Endothelial cell (in vitro differentiated cells): ENCODE results near the gene CLDN4. TPM values are rescaled to one million over a fixed set of nuclear protein-coding genes. Genes with fewer than 3 reads are reported as not detected.
"Not testable (repeated sequence)": the region's sequence is repeated elsewhere in the genome, so short reads cannot be mapped to it uniquely, and the experiment has no call there.

Experiments
- DNase-seq: peaks from one replicate; pipeline ENCODE4 v3.0.0; 2021; ENCODE audit warnings: low spot score
- H3K27ac Mint-ChIP-seq: one replicate; pipeline ENCODE4 v1.8.0; 2021; ENCODE audit warnings: mixed read lengths, inconsistent platforms; ENCODE audit not compliant: unreplicated experiment
- H3K27me3 Mint-ChIP-seq: one replicate; pipeline ENCODE4 v1.8.0; 2021; ENCODE audit warnings: mild to moderate bottlenecking, moderate library complexity, mixed read lengths, inconsistent platforms; ENCODE audit not compliant: unreplicated experiment
- H3K36me3 Mint-ChIP-seq: one replicate; pipeline ENCODE4 v1.8.0; 2021; ENCODE audit warnings: mild to moderate bottlenecking, low read depth, mixed read lengths, inconsistent platforms; ENCODE audit not compliant: unreplicated experiment
- H3K4me1 Mint-ChIP-seq: one replicate; pipeline ENCODE4 v1.8.0; 2021; ENCODE audit warnings: mild to moderate bottlenecking, mixed read lengths, inconsistent platforms; ENCODE audit not compliant: unreplicated experiment
- H3K4me3 Mint-ChIP-seq: one replicate; pipeline ENCODE4 v1.8.0; 2021; ENCODE audit warnings: mild to moderate bottlenecking, mixed read lengths, inconsistent platforms; ENCODE audit not compliant: unreplicated experiment
- H3K9me3 Mint-ChIP-seq: one replicate; pipeline ENCODE4 v1.8.0; 2021; ENCODE audit warnings: mixed read lengths, inconsistent platforms; ENCODE audit not compliant: unreplicated experiment
- long read RNA-seq: library from polyadenylated mRNA; unstranded; transcript quantifications from one replicate; pipeline ENCODE4 v2.0.0, GENCODE V29; 2020; ENCODE audit not compliant: unreplicated experiment
- total RNA-seq: library from RNA; stranded (reverse); fragmentation: NEBNext Ultra II Directional; extraction: Animal tissue kit (Norgen Biotek cat#: 25700); gene quantifications from one replicate; pipeline ENCODE4 v1.2.1, GENCODE V29; 2021; ENCODE audit not compliant: unreplicated experiment
- TF ChIP-seq, protein P1 (sequence below): fragments of 200-600 bp; sonication (generic); IDR thresholded peaks from one replicate; pipeline ENCODE4 v1.5.0; 2021; ENCODE audit warnings: antibody characterized with exemption; ENCODE audit not compliant: unreplicated experiment

Gene CLDN4, protein sequence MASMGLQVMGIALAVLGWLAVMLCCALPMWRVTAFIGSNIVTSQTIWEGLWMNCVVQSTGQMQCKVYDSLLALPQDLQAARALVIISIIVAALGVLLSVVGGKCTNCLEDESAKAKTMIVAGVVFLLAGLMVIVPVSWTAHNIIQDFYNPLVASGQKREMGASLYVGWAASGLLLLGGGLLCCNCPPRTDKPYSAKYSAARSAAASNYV
- total RNA-seq: 1.6 TPM
- long read RNA-seq: 0 reads

DNA sequence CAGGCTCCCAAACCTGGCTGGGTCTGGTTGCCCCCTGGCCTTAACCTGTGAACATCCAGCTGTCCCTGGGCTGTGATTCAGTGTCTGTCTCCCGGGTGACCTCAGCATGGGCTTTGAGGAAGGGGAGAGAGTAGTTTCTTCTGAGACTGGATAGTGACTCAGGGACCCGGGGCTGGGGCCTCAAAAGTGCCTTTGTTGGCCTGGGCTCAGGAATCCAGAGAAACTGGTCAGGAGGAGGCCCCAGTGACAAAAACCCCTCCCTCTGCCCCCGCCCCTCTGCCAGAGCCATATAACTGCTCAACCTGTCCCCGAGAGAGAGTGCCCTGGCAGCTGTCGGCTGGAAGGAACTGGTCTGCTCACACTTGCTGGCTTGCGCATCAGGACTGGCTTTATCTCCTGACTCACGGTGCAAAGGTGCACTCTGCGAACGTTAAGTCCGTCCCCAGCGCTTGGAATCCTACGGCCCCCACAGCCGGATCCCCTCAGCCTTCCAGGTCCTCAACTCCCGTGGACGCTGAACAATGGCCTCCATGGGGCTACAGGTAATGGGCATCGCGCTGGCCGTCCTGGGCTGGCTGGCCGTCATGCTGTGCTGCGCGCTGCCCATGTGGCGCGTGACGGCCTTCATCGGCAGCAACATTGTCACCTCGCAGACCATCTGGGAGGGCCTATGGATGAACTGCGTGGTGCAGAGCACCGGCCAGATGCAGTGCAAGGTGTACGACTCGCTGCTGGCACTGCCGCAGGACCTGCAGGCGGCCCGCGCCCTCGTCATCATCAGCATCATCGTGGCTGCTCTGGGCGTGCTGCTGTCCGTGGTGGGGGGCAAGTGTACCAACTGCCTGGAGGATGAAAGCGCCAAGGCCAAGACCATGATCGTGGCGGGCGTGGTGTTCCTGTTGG is at the start of gene CLDN4:
Gene CLDN4, plus strand, starts transcription at position 316 of the 903 bp plus-strand sequence. Its CDS starts 206 bp downstream, at position 522.
- H3K27me3 Mint-ChIP-seq: peaks cover 14% of the 10 kb centered on the region
- H3K4me1 Mint-ChIP-seq: peaks cover 22% of the 10 kb centered on the region
- no peaks in the 10 kb centered on the region for H3K9me3 Mint-ChIP-seq
- no peak within 1 kb of the TSS for H3K4me3 Mint-ChIP-seq
- DNase-seq: no peak
- no peak within 1 kb of the TSS for H3K27ac Mint-ChIP-seq
- no peaks in the 10 kb centered on the region for H3K36me3 Mint-ChIP-seq
- TF ChIP-seq, protein P1, sequence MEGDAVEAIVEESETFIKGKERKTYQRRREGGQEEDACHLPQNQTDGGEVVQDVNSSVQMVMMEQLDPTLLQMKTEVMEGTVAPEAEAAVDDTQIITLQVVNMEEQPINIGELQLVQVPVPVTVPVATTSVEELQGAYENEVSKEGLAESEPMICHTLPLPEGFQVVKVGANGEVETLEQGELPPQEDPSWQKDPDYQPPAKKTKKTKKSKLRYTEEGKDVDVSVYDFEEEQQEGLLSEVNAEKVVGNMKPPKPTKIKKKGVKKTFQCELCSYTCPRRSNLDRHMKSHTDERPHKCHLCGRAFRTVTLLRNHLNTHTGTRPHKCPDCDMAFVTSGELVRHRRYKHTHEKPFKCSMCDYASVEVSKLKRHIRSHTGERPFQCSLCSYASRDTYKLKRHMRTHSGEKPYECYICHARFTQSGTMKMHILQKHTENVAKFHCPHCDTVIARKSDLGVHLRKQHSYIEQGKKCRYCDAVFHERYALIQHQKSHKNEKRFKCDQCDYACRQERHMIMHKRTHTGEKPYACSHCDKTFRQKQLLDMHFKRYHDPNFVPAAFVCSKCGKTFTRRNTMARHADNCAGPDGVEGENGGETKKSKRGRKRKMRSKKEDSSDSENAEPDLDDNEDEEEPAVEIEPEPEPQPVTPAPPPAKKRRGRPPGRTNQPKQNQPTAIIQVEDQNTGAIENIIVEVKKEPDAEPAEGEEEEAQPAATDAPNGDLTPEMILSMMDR: no peak

DNA sequence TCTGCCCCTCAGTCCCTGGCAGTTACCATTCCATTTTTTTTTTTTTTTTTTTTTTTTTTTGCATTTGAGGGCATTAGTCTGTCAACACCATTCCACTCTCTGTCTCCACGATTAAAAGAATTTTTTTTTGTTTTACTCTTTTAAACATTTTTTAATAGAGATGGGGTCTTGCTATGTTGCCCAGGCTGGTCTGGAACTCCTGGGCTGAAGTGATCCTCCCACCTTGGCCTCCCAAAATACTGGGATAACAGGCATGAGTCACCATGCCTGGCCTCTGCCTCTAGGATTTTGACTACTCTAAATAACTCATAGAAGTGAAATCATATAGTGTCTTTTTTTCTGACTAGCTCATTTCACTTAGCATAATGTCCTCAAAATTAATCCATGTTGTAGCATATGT is 44.2 kb upstream of the CLDN4 start:
- TF ChIP-seq, protein P1: no peak
- no peaks in the 10 kb centered on the region for H3K36me3 Mint-ChIP-seq
- H3K27ac Mint-ChIP-seq: no peak overlapping the region
- DNase-seq: no peak
- no peaks in the 10 kb centered on the region for H3K9me3 Mint-ChIP-seq
- no peaks in the 10 kb centered on the region for H3K27me3 Mint-ChIP-seq
- no peak overlapping the region for H3K4me3 Mint-ChIP-seq
- H3K4me1 Mint-ChIP-seq: no peaks in the 10 kb centered on the region

DNA sequence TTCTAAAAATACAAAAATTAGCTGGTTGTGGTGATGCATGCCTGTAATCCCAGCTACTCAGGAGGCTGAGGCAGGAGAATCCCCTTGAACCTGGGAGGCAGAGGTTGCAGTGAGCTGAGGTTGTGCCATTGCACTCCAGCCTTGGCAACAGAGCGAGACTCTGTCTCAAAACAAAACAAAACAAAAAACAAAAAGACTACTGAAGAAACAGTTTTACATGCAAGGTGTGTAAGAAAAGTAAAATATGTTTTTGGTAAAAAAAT is 43.1 kb upstream of the CLDN4 start:
- not testable (repeated sequence) for H3K4me3 Mint-ChIP-seq, H3K4me1 Mint-ChIP-seq, DNase-seq, H3K9me3 Mint-ChIP-seq, H3K27me3 Mint-ChIP-seq, H3K27ac Mint-ChIP-seq, H3K36me3 Mint-ChIP-seq

DNA sequence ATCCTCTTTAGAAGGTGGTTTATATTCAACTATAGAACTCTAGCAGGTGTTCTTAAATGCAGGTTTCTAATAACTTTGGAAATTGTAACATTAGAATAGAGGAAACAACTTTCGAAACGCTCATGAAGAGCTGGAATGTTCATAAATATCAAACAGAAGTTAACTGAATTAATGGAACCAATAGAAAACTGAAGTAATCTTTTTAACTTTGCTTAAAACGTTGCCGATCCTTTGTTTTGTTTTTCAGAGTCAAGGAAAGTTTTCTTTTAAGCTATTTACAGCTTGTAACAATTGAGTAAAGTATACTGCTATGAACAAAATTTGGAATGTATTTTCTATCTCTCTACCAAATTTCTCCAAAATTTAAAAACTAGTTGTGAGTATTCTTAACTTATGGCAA is 41.7 kb upstream of the CLDN4 start:
- DNase-seq: no peak
- Mint-ChIP-seq H3K9me3 (no peaks in the 10 kb centered on the region), H3K27ac (no peak overlapping the region), H3K4me3 (no peak overlapping the region), H3K27me3 (no peaks in the 10 kb centered on the region), H3K36me3 (peaks cover 3% of the 10 kb centered on the region), H3K4me1 (no peaks in the 10 kb centered on the region)
- TF ChIP-seq, protein P1: no peak

DNA sequence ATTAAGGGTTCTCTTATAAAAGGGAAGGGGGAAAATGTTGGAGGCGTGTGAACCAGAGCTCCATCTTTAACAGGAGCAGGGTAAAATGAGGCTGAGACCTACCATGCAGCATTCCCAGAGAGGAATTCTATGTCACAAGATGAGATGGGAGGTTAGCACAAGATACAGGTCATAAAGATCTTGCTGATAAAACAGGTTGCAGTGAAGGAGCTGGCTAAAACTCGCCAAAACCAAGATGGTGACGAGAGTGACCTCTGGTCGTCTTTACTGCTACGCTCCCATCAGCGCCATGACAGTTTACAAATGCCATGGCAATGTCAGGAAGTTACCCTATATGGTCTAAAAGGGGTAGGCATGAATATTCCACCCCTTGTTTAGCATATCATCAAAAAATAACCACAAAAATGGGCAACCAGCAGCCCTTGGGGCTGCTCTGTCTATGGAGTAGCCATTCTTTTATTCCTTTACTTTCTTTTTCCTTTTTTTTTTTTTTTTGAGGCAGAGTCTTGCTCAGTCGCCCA is 39.6 kb upstream of the CLDN4 start:
- not testable (repeated sequence) for H3K36me3 Mint-ChIP-seq

DNA sequence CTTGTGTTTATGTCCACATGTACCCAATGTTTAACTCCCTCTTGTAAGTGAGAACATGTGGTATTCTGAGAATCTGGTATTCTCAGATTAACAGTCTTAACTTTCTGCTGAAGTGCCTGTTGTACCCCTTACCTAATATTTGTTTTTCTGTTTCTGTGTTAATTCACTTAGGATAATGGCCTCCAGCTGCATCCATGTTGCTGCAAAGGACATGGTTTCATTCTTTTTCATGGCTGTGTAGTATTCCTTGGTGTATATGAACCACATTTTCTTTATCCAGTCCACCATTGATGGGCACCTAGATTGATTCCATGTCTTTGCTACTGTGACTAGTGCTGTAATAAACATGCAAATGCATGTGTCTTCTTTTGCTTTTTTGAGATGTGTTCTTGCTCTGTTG is 35.6 kb upstream of the CLDN4 start:
- not testable (repeated sequence) for H3K4me3 Mint-ChIP-seq, H3K27me3 Mint-ChIP-seq, H3K4me1 Mint-ChIP-seq, H3K36me3 Mint-ChIP-seq, H3K9me3 Mint-ChIP-seq, DNase-seq, H3K27ac Mint-ChIP-seq

More for the DNA sequence above, 39.6 kb upstream of the CLDN4 start:
- H3K27ac Mint-ChIP-seq, H3K4me3 Mint-ChIP-seq, H3K27me3 Mint-ChIP-seq, DNase-seq, H3K4me1 Mint-ChIP-seq, H3K9me3 Mint-ChIP-seq: not testable (repeated sequence)

DNA sequence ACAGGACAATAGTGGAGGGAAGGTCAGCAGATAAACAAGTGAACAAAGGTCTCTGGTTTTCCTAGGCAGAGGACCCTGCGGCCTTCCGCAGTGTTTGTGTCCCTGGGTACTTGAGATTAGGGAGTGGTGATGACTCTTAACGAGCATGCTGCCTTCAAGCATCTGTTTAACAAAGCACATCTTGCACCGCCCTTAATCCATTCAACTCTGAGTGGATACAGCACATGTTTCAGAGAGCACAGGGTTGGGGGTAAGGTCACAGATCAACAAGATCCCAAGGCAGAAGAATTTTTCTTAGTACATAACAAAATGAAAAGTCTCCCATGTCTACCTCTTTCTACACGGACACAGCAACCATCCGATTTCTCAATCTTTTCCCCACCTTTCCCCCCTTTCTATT is 34.1 kb upstream of the CLDN4 start:
- not testable (repeated sequence) for H3K4me3 Mint-ChIP-seq, DNase-seq, H3K27ac Mint-ChIP-seq, H3K27me3 Mint-ChIP-seq, H3K36me3 Mint-ChIP-seq, H3K9me3 Mint-ChIP-seq
- peaks cover 12% of the 10 kb centered on the region for H3K4me1 Mint-ChIP-seq

DNA sequence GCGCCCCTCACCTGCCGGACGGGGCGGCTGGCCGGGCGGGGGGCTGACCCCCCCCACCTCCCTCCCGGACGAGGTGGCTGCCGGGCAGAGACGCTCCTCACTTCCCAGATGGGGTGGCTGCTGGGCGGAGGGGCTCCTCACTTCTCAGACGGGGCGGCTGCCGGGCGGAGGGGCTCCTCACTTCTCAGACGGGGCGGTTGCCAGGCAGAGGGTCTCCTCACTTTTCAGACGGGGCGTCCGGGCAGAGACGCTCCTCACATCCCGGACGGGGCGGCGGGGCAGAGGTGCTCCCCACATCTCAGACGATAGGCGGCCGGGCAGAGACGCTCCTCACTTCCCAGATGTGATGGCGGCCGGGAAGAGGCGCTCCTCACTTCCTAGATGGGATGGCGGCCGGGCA is 33.6 kb upstream of the CLDN4 start:
- H3K4me3 Mint-ChIP-seq, H3K9me3 Mint-ChIP-seq, DNase-seq, H3K27ac Mint-ChIP-seq, H3K36me3 Mint-ChIP-seq, H3K27me3 Mint-ChIP-seq: not testable (repeated sequence)
- H3K4me1 Mint-ChIP-seq: peaks cover 12% of the 10 kb centered on the region
